GM19463 (cell line): ENCODE results near the gene ITGAV.

Experiments
- ATAC-seq: cut with Tn5 transposase; IDR thresholded peaks from one replicate; pipeline ENCODE4 v1.9.1; 2021; ENCODE audit warnings: mild to moderate bottlenecking, moderate library complexity; ENCODE audit not compliant: unreplicated experiment

Gene ITGAV

DNA sequence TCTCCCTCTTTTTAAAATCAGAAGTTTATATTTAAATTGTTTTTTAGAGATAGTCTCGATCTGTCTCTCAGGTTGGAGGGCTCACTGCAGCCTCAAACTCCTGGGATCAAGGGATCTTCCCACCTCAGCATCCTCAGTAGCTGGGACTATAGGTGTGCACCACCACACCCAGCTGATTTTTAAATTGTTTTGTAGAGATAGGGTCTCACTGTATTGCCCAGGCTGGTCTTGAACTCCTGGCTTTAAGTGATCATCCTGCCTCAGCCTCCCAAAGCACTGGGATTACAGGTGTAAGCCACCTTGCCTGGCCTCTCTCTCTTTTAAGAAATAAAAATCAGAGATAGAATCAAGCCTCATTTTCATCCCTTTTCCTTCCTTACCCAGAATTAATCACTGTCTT lies 126.1 kb downstream of the ITGAV start:
- ATAC-seq = no peak

DNA sequence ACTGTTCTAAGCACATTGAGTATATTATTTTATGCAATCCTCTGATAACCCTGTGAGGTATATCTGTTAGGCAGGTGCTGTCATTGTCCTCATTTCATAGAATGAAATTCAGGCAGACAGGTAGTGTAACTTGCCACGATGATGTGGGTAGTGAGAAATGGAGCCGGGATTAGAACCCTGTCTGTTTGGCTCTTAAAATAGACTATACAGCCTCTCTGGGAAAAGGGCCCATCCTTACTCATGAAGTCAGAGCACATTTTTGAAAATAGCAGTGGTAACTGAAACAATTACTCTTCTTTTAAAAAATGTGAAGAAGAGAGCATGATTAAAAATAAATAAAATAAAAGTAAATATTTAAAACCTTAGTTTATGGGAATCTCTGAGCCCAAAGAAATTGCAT lies 127.0 kb downstream of the ITGAV start:
- ATAC-seq = no peak

GRCh38 chr2:186717320-186718007 lies 127.6 kb downstream of the ITGAV start:
- ATAC-seq = no peak

DNA sequence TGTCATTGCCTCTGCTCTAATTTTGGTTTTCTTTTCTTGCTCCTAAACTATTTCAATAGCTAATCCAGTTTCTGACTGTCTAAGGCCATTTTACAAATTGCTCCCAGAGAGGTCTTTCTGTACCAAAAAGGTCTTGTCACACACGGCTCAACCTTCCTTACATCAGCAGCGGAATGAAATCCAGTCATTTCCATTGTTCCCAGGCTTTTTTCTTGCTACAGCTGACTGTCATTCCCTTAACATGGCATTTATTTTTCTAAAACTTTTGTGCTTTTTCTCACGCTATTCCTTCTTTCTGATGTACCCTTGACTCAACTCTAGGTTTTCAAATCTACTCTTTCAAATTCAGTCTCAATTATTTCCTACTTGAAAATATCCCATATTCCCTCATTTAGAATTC lies 128.3 kb downstream of the ITGAV start:
- ATAC-seq = no peak

GRCh38 chr2:186718903-186719302 lies 129.0 kb downstream of the ITGAV start:
- no peak for ATAC-seq

DNA sequence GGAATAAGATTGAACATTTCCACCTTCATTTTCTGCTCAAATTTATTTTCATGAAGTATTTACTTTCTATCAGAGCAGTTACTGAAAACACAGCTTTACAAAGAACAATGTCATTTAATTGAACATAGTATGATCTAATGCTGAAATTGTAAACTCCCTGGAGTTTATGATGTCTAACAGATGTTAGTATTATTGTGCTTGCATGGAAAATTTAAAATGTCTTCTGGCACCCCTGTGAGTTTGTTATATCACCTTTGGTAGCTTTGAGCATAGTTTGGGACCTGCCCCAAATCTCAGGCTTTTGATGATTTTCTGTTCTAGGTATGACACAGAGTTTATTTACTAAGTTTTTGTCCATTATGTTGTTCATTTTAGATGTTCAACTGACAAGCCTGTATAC lies 132.1 kb downstream of the ITGAV start:
- ATAC-seq = no peak

DNA sequence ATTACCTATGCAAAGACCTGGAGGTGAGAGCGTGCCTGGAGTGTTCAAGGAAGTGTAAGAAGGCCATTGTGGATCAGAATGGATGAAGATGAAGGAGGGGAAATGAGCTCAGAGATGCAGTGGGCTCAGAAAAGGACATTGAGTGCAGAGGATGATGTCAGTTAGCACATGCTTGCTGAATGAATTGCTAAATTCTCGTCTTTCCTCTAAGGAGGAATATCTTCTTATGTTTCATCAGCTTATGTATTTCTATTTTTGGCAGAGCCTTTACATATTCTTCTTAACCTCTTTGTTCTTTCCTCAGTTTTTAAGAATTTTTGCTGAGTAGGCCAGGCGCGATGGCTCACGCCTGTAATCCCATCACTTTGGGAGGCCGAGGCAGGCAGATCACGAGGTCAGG lies 134.9 kb downstream of the ITGAV start:
- ATAC-seq = no peak

DNA sequence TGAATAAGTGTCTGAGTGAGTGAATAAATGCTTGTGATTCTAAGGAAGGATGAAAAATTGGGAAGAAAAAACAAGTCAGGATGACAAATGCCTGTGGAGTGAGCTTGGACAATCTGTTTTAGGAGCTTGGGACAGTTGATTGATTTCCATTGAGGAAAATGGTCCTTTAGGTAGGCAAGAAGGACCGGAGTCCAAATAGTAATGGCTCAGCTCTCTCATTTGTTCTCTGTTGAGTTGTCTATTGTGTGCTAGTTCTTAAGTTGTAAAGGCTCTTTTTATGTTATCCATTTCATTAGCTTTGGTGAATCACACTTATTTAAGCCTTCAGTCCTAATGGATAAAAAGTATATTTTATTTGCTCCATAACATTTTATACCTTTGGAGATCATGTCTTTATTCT lies 135.9 kb downstream of the ITGAV start:
- no peak for ATAC-seq

- ATAC-seq = no peak
Measured at GRCh38 chr2:186726938-186727337, 137.1 kb downstream of the ITGAV start.

GRCh38 chr2:186728631-186729030 lies 138.8 kb downstream of the ITGAV start:
- no peak for ATAC-seq
